Mesenteric fat pad (tissue), 1 donor: ENCODE results near the gene TBX18. TPM values are rescaled to one million over a fixed set of nuclear protein-coding genes. Genes with fewer than 3 reads are reported as not detected.

Source experiments
- DNase-seq: peaks from one replicate; pipeline ENCODE4 v3.0.0-alpha.2; 2020; ENCODE audit warnings: low spot score
- long read RNA-seq: library from polyadenylated mRNA; unstranded; transcript quantifications from one replicate; pipeline ENCODE4 v2.0.0, GENCODE V29; 2020
- total RNA-seq: library from RNA; stranded (reverse); fragmentation: NEBNext Ultra II Directional; extraction: Animal tissue kit (Norgen Biotek cat#: 25700); gene quantifications from one replicate; pipeline ENCODE4 v1.2.1, GENCODE V29; 2021
- donor health status: DM: yes; HTN: yes; CAD: no.

TBX18 gene
- 13.8 TPM for total RNA-seq
- long read RNA-seq, full-length matches to known transcripts = 2 of 15 reads
- long read RNA-seq, partial matches to known transcripts = 2 of 15 reads
- long read RNA-seq, other reads (novel, unspliced or antisense) = 11 of 15 reads

DNA sequence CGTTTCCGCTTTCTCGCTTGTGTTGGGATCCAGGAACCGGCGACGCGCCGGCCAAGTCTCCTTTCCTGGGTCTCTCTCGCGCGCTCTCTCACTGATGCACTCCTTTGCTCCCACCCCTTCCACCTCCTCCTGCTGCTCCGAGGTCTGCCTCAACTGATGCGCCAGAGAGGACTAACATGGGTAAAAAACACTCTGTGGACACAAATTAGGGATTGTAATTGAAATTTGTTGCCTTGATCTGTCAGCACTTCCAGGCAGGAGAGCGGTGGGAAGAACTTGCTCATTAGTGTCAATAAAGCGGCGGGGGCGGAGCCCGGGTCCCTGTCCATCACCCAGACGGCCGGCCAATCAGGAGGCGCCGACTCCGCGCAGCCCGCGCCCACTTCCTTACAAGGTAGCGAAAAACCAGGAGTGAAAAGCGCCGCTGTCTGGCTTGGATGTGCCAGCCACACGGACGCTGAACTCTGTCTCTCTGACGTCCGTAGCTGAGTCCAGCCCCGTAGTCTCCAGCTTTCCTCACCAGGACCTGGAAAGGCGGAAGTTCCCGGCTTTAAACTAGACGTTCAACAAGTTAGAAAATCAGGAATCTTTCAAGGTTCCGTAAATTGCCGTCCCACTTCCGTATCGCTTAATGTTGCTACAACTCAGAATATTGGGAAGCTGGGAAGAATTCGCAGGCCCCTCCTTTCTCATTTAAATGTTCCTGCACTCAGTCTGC is at the start of gene TBX18:
TSS of gene TBX18 (minus strand) at position 267 of the 718 bp plus-strand sequence. CDS start 417 bp downstream, outside the sequence.
- peak; percentile 95 for DNase-seq

DNA sequence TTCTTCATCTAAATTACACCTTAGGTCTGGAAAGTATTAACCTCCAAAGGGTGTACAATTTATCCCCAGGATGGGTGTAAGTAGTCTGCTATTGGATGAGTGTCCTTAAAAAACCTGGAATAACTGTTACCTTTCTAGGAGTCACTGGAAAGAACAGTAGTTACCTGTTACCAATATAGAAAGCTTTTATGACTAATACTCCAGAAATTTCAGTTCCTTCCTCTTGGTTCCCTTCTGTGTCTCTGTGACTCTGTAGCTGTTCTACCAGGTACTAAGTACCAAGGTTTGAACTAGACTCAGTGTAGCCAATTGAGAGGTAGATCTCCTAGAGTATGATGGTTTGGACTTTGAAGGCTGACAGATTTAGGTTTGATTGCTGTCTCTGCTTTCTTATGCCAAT is 47.0 kb upstream of the TBX18 start:
- DNase-seq = no peak

DNA sequence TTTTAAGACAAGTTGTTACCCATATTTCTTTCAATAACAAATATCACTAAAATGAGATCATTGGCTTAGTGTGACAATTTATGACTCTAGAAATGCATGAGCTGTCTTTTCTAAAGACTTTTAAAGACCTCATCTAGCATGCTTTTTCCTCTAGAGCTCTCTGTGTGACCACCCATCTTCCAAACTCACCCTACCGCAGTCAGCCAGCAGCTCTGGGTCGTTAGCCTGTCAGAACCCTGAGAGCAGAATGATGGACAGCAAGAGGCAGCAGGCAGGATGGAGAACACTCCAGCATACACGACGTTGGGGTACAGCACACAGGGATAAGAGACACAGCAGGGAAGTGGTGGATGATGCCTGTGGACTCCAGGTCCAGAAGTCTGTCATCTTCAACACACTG is 45.1 kb upstream of the TBX18 start:
- DNase-seq = no peak

DNA sequence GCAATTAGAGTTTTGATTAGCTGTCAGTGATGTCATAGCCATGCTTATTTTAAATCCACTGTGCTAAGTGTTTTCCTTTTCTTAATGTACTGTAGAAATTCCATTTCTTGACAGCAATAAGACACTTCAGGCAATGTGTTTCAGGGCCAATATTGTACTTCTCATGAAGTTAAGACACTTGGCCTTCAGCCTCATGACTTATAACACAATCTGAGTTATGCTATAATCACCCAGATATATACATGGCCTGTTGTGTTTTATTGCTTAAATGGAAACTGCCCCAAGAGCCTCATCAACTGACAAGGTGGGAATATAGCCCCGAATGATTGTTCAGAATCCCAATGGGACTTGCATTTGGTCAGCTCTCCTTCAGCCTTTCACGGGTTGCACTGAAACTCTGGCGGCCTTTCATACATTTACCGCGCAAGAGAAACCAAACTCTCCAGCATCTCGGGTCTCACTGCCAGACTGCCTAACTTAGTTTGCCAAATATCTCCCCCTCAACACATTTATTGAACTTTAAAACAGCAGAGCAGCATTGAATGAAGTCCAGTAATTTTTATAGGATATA is 44.2 kb upstream of the TBX18 start:
- DNase-seq = no peak

DNA sequence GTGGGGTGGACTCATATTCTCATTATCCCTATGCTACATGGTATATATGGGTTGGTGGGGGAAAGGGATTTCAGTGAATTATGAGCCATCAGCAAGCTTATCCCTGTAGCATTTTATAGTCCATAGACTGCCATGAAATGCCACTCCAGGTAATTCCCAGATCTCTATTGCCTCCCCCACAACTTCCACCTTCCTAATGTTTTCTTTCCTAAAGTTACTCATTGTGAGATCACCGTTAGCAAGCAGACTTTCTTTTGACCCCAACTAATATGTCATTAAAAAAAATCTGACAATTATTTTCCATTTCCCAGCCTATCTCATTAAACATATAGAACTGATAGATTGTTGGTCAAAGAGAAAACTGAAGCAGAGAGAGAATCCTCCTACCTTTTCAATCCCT is 40.7 kb upstream of the TBX18 start:
- DNase-seq = no peak

DNA sequence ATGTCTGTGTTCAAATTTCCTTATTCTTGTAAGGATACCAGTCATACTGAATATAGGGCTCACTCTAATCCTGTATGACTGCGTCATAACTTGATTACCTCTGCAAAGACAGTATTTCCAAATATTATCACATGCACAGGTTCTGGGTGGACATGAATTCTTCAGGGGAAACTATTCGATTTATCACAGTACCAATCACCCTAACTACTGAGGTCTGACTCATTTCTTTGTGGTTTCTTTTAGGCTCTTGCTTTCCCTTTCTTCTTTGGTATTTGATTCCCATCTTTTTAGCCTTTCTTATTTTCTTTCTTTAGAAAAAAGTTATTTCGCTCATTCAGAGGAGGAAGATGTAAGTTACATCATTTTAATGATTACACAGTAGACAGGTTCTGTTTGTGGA is 40.3 kb upstream of the TBX18 start:
- no peak for DNase-seq

DNA sequence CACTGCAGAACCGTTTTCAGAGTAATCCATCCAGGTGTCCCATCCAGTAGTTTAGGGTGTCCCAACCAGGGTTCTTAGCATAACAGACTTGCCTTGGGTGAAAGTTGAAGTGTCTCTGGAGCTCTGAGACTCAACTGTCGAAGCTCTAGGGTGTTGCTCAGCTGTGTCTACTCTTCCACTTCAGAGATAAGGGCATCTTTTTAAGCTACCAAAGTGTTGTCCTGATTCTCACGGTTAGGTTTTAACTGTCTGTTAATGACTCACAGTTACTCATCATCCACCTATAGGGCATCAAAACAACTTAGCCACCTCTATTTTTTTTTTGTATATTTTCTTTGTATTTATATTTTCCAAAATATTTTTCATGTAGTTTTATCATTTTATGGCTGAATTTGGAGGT is 36.9 kb upstream of the TBX18 start:
- no peak for DNase-seq

DNA sequence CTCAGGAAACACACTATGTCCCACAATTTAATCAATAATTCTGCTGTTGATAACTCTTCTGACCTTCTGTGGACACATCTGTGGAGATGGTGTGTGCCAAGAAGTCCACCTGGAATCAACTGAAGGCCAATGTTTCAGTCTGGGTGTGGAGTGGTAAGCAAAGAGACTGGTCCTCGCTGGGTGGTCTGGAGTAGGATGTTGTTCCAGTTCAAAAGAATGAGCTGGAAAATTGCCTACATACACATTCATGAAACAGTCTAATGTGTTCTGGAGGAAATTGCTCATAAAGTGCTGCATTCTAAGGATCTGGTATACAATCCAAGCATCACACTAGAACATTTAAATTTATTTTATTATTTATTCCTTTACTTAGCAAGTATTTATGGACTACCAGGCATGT is 33.9 kb upstream of the TBX18 start:
- DNase-seq = no peak

DNA sequence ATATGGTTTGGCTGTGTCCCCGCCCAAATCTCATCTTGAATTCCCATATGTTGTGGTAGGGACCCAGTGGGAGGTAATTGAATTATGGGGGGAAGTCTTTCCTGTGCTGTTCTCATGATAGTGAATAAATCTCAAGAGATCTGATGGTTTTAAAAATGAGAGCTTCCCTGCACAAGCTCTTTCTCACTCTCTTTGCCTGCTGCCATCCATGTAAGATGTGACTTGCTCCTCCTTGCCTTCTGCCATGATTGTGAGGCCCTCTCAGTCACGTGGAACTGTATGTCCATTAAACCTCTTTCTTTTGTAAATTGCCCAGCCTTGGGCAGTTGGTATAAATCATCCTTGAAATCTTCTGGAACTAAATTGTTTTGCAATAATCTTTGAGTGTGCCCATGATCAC is 31.9 kb upstream of the TBX18 start:
- no peak for DNase-seq

DNA sequence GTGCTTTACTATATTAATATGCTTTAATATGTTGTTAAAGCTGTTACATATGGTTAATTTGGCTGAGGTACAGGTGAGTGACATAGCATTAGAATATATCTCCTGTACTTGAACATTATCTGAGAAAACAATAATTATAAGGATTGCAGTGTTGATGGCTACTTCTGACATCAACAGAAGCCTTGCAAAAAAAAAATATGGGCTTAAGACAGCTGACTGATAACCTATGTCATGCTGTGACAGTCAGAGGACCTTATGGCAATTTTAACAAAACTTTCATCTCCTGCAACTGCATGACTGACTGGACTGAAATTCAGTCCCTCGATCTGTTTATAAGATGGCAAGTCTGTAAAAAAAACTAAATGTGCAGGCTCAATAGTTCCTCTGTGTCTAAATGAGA is 27.5 kb upstream of the TBX18 start:
- no peak for DNase-seq

DNA sequence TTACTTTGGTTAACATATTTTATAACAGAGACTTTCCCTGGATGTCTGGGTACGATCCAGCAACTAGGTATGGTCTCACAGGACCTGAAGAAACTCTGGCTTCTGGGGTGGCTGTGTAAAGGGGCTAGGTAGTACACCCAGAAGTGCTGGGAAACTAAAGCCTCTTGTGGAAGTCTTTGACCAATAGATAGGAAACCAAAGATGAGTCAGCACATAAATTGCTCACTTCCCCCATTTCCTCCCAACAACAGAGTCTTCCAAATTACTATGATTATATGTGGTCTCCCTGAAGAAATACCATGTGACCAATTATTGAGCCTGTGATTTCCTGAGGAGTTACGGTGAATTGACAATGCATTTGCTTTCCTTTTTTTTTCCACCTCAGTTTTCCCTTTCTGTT is 26.8 kb upstream of the TBX18 start:
- no peak for DNase-seq

DNA sequence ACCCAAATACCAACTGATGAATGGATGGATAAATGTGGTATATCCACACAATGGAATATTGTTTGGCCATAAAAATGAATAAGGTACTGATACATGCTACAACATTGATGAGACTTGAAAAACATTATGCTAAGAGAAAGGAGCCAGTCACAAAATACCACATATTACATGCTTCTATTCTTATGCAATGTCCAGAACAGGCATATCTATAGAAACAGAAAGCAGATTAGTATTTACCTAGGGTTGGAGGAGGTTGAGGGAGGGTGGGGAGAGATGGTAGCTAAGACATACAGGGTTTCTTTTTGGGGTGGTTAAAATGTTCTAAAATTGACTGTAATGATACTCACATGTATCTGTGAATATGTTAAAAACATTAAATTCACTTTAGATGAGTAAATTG is 24.8 kb upstream of the TBX18 start:
- no peak for DNase-seq

DNA sequence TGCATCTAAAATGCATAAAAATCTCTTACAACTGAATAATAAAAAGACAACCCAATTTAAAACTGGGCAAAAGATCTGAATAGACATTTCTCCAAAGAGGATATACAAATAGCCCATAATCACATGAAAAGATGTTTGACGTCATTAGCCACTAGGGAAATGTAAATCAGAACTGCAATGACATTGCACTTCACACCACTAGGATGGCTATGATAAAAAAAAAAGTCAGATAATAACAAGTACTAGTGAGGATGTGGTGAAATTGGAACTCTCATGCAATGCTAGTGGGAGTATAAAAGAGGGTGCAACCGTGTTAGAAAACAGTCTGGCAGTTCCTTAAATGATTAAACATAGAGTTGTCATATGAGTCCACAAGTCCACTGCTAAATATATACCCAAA is 24.3 kb upstream of the TBX18 start:
- DNase-seq = no peak

DNA sequence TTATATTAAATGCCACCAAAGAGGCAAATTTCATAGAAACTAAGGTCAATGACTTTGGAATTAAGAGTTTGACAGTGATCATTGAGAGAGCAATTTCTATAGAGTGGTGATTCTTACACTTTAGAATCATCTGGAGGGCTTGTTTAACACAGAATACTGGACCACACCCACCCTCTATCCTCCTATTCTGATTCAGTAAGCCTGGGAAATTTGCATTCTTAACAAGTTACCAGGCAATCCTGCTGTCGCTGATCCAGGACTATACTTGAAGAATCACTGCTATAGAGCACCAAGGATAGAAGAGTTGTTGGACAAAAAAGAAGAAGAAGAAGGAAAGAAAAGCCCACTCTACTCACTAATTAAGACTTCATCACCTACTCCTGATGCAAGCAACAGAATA is 21.3 kb upstream of the TBX18 start:
- DNase-seq = no peak

DNA sequence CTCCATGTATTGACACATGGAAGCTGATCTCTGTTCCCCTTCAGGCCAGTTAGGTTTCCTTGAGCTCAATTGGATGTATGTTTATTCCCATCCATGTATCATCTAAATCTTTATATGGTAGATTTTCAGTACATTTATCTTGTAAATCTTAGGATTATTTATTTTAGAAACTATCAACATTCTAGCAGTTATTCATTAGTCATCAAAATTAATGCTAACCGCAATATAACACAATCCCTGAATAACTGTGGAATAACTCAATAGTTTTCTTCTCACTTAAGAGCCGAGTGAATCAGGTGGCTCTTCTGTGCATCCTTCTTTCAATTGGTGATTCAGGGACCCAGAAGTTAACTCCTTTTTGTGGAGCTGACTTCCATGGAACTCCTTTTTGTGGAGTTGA is 15.5 kb upstream of the TBX18 start:
- no peak for DNase-seq

DNA sequence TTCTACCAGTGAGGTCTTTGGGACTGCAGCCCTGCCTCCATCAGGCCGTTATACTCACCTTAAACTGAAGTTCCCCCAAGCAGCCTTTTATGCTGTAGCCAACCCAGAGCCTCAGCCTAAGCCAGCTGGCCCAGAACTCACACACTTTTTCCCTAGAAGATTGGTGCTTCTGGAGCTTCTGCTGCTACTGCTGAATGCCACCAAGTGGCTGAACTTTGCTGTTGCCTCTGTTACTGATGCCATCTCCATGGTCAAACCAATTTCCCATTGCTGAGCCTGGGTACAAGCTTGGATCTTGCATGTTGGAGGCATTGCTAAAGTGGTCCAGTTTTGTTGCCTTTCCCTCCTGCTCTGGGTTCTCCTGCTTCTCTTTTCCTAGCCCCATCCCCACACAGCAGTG is 15.0 kb upstream of the TBX18 start:
- no peak for DNase-seq

DNA sequence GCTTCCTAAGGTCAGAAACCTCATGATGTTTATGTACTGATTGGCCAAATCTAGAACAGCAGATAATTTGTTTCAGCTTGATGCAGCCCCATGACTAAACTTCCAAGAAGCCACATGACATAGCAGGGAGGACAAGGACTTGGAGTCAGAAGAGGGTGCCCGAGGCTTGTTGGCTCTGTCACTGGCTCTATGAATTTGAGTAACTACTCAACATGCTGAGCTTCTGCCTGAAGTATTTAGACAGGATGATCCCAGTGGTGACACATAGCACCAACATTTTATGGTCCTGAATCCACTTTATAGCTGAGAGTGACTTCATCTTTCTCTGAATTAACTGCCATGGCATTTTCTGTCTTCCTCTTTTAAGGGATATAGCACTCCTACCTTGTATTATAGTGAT is 13.5 kb upstream of the TBX18 start:
- no peak for DNase-seq

DNA sequence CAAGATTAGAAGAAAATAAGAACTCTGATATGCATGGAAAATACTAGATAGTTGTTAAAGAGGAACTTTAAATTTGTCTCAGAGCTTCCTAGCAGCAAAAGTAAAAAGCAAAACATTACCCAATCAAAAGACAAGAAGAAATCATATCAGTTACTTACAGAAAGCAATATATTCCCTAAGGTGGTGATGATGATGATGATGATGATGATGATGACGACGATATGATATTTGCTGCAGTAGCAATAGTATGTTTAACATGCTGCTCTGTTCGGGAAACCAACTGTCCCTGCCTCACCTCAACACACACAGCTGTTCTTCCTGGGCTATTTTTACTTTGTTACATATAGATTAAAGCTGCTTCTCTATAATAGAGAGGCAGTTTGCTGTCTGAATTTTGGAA is 12.0 kb upstream of the TBX18 start:
- DNase-seq = no peak

DNA sequence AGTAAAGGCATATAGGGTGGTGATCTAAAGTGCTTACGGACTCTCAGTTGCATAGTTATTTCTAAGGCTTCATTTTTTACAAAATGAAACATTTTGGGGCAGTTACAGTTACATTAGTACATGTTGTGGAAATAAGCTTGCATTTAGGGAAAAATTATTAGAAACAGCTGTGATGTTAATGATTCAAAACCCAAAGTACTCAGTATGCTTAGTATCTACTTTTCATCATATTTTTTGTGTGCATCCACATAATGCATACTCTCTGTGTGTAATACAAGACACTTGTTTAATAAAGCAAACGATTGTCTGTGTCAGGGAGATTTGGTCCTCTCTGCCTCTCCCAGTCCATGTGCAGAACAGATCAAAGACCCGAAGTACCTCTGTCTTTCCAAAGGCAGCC is 11.4 kb upstream of the TBX18 start:
- DNase-seq = no peak

DNA sequence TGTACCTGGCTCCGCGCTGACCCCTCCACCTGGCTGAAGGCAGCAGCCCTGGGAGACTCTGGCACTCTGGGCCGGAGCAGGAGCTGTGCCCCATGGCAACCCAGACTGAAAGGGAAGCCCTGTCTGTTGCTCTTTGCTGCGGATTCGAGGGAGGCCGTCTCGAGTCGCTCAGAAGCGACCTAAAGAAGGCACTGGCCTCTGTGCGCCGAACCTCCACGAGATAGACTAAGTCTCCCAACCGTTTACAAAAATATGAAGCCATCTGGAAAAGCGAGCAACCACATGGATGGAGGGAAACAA is 10.5 kb upstream of the TBX18 start:
- no peak for DNase-seq

DNA sequence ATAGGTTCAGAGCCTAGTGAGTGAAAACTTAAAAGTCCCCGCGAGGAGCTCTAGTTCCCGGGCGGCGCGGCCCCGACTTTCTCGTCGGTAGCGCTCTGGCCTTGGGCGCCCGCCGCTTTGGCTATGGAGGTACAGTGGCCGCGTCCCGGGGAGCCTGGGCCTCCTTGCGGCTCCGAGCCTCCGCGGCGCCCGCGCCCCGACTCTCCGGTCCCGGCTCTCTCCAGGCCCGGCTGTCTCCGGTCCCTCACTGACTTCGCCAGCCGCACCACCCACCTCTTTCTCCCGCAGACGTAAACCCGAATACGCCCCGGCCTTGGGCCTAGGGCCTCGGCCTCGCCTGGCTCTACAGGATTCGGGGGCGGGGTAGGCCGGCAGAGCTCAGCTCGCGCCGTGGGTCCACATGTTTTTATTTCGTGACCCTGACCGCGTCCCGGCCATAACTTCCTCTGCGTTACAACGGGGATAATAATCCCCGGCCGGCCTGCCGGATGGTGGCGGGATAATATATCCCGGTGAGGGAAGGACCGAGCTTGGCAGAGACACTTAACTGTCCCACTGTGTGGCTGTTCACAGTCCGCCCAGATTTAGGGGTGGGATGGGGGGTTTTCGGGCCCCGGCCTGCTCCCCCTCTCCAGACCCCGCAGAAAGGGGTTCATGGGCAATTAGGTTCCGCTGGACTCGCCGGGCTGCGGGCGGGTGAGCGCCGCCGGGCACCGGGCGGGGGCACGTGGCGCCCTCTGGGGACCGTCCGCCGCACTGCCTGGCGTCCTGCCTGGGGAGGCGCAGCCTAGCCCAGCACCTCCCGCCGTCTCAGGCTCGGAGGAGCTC is 10.0 kb upstream of the TBX18 start:
- no peak for DNase-seq

DNA sequence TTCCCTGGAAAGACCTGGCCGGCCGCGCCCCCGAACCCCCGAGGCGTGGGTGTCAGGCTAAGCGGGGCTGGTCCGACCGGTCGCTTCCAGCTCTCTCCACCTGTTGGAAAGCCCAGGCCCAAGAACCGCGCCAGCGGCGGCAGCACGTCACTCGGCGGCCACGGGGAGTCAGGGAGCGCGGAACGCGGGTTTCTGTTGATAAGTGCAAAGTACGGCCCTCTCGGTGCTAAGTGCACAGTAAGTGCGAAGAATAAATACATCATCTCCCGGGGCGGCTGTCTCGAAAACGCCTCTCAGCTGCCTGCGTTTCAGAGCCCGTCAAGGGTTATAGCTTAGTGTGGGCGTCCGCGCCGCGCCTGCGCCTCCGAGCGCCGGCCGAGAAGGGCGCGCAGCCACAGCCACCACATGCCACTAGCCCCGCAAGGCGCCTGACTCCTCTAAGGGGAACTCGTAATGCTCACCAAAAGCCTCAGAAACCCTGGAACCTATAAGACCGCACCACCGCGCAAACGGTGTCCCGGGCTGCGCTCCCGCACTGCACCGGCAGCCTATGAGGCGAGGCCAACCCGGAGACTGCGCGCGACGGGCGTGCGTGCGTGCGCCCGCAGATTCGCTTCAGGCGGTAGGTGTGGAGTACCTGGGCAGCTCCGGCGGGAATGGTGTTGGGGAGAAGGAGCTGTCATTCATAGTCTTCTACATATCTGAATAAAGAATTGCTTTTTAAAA is 9.2 kb upstream of the TBX18 start:
- no peak for DNase-seq
